ENCODE results near the gene MTR.

- TF ChIP-seq POLR2AphosphoS5 (IDR thresholded peaks at IDR 0.05; ENCODE audit: insufficient read depth in 1 of 2, low read depth in 1 of 2) (no peak), POLR2A (IDR thresholded peaks at IDR 0.05) (no peak)
These were observed 41.1 kb downstream of the MTR start for GRCh38 chr1:236836157-236836556.

Data from vagina (tissue), 2 donors.